Left ventricle myocardium inferior (tissue), 1 donor: ENCODE data around the gene ABHD1. TPM values are rescaled to one million over a fixed set of nuclear protein-coding genes. Genes with fewer than 3 reads are reported as not detected.

ENCODE experiments used
- DNase-seq: peaks from one replicate; pipeline ENCODE4 v3.0.0-alpha.2; 2020
- H3K27ac ChIP-seq: fragments of 200-600 bp; replicated peaks from 2 replicates; pipeline ENCODE4 v1.8.0; 2021
- H3K27me3 ChIP-seq: fragments of 200-600 bp; 2 replicates; pipeline ENCODE4 v1.8.0; 2021; ENCODE audit warnings: low read depth
- H3K36me3 ChIP-seq: fragments of 200-600 bp; 2 replicates; pipeline ENCODE4 v1.8.0; 2021
- H3K4me1 ChIP-seq: fragments of 200-600 bp; 2 replicates; pipeline ENCODE4 v1.8.0; 2021
- H3K4me3 ChIP-seq: fragments of 200-600 bp; 2 replicates; pipeline ENCODE4 v1.8.0; 2021; ENCODE audit warnings: mild to moderate bottlenecking, moderate library complexity
- H3K9me3 ChIP-seq: fragments of 200-600 bp; replicated peaks from 2 replicates; pipeline ENCODE4 v1.8.0; 2021
- CTCF ChIP-seq: fragments of 200-600 bp; IDR thresholded peaks from 2 replicates; pipeline ENCODE4 v1.8.0; 2021; ENCODE audit warnings: antibody characterized with exemption, mild to moderate bottlenecking, borderline replicate concordance
- intact Hi-C: fragments of 100-400 bp; cut with micrococcal nuclease; formaldehyde crosslinking; loops from one replicate; pipeline ENCODE4 v1.11.0; 2022
- total RNA-seq: library from RNA; stranded (reverse); fragmentation: NEBNext Ultra II Directional; extraction: Animal tissue kit (Norgen Biotek cat#: 25700); gene quantifications from one replicate; pipeline ENCODE4 v1.2.1, GENCODE V29; 2021
- donor health status: DM: no; HTN: yes; CAD: no; lungs with severe emphysema.

ABHD1 gene
- total RNA-seq, 1 donor from 2014 or later = 3.5 TPM

DNA sequence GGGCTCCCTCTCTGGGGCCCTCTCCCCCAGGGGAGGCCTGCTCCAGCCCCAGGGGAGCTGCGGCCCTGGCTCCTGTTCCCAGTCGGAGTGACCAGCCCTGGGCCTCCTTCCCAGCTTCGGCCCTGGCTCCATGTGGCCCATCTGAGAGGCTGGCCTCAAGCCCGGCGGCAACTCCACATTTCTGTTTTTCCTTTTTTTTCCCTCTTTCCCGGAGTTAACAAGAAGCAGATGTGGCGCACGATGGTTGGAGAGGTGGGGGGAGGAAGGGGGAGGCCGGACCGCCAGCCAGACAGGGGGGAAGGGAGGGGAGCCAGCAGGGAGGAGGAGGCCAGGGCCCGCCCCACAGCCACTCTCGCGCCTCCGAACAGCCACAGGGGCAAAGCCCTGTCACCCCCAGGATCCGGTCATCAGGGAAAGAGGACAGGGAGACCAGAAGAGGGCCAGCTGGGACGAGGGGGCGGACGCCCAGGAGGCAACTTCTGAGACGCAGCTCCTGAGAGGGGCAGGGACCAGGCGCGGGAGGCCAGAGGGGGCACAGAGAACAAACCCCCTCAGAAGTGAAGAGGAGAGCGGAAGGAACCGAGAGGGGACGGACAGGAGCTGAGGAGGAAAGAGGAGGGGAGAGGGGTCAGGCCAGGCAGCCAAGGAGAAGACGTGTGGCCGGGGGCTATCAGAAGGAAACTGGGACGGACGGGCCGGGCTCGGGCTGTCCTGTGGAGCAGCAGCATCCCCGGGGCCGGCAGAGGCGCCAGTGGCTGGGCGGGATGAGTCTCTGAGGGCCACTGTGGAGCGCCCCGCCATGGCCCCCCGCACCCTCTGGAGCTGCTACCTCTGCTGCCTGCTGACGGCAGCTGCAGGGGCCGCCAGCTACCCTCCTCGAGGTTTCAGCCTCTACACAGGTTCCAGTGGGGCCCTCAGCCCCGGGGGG is 45.1 kb upstream of the ABHD1 start, which contains the start of gene EMILIN1:
Gene EMILIN1 (plus strand): TSS at position 349 of the 928 bp plus-strand sequence. CDS start 451 bp downstream, at position 800.
- H3K27ac ChIP-seq = peak within 1 kb of the TSS; percentile 93
- no peaks in the 10 kb centered on the region for H3K27me3 ChIP-seq
- intact Hi-C loops = no loop called here
- H3K4me1 ChIP-seq = peaks cover 64% of the 10 kb centered on the region
- peak within 1 kb of the TSS; percentile 68 for H3K4me3 ChIP-seq
- no peaks in the 10 kb centered on the region for H3K9me3 ChIP-seq
- peak; percentile 88 for DNase-seq
- H3K36me3 ChIP-seq = no peaks in the 10 kb centered on the region
- TF ChIP-seq CTCF = no peak

- Histone ChIP-seq H3K4me3 (peak overlapping the region; percentile 68), H3K4me1 (peaks cover 61% of the 10 kb centered on the region), H3K27ac (peak overlapping the region; percentile 93), H3K9me3 (no peaks in the 10 kb centered on the region), H3K36me3 (no peaks in the 10 kb centered on the region), H3K27me3 (no peaks in the 10 kb centered on the region)
- intact Hi-C loops = loop anchor here (10.0 kb wide), 1 partner anchor 115 kb away; no protein-coding TSS in a partner anchor
- TF ChIP-seq CTCF = no peak
- DNase-seq = no peak
Measured at GRCh38 chr2:27079233-27080139, 44.1 kb upstream of the ABHD1 start.

DNA sequence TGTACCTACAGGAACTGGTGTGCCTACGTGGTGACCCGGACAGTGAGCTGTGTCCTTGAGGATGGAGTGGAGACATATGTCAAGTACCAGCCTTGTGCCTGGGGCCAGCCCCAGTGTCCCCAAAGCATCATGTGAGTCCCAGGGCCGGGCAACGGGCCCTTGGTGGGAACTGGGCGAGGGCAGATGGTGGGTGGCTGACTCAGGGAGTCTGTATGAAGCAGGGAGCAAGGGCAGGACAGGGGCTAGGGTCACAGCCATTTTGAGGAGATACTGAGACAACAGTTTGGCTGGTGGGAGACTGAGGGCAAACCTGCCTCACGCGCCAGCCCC is 43.5 kb upstream of the ABHD1 start:
- H3K36me3 ChIP-seq = no peaks in the 10 kb centered on the region
- H3K27me3 ChIP-seq = no peaks in the 10 kb centered on the region
- H3K27ac ChIP-seq = peak overlapping the region; percentile 93
- peaks cover 60% of the 10 kb centered on the region for H3K4me1 ChIP-seq
- intact Hi-C loops = loop anchor here (10.0 kb wide), 1 partner anchor 115 kb away; no protein-coding TSS in a partner anchor
- H3K9me3 ChIP-seq = no peaks in the 10 kb centered on the region
- no peak for TF ChIP-seq CTCF
- no peak for DNase-seq
- peak overlapping the region; percentile 68 for H3K4me3 ChIP-seq

DNA sequence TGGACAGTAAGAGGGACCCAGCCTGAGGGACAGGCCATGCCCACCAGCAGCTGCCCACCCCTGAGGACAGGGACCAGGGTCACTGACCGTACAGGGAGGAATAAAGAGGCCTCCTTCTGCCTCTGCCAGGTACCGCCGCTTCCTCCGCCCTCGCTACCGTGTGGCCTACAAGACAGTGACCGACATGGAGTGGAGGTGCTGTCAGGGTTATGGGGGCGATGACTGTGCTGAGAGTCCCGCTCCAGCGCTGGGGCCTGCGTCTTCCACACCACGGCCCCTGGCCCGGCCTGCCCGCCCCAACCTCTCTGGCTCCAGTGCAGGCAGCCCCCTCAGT is 43.0 kb upstream of the ABHD1 start:
- H3K36me3 ChIP-seq = no peaks in the 10 kb centered on the region
- peak overlapping the region; percentile 93 for H3K27ac ChIP-seq
- H3K27me3 ChIP-seq = no peaks in the 10 kb centered on the region
- intact Hi-C loops = loop anchor here (10.0 kb wide), 1 partner anchor 116 kb away; no protein-coding TSS in a partner anchor
- no peaks in the 10 kb centered on the region for H3K9me3 ChIP-seq
- DNase-seq = no peak
- TF ChIP-seq CTCF = no peak
- H3K4me3 ChIP-seq = peak overlapping the region; percentile 68
- peaks cover 60% of the 10 kb centered on the region for H3K4me1 ChIP-seq
